Measurements from ENCODE around the gene OR3A3. TPM values are rescaled to one million over a fixed set of nuclear protein-coding genes. Genes with fewer than 3 reads are reported as not detected.
"Not testable (repeated sequence)": the region's sequence is repeated elsewhere in the genome, so short reads cannot be mapped to it uniquely, and the experiment has no call there.

The OR3A3 gene
- total RNA-seq, 2 donors from 2014 or later: not detected

DNA sequence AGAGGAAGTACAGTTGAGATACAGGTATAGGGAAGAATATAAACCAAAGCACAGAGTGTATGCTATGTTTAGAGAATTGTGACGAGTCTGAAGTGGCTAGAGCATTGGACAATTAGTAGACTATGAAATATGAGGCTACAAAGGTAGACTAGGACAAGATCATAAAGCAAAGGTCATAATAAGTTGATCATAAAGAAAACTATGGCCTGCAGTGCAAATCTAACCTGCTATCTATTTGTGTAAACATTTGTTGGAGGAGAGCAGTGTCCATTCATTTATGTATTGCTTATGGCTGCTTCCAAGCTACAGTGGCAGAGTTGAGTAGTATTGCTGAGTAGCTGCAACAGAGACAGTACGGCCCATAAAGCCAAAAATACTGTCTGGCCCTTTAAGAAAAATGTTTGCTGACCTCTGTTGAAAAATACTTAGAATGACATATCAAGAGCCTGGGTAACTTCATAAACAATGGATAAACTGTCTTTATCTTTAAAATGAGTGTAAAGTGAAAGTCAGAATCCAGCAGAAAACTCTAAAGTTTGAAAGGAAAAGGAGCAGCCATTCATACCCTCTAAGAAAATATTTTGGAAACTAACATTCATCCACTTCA is 37.0 kb downstream of the OR3A3 start:
- Histone ChIP-seq H3K27me3 (no peaks in the 10 kb centered on the region), H3K9ac (ENCODE audit: low read depth in 2 of 2, low read length in 2 of 2) (no peak overlapping the region), H3K4me1 (no peaks in the 10 kb centered on the region), H3K36me3 (no peaks in the 10 kb centered on the region), H3K4me3 (no peak overlapping the region), H3K27ac (peak overlapping the region; percentile 2), H3K9me3 (no peaks in the 10 kb centered on the region)
- intact Hi-C loops (cut with DNase I): no loop called here
- DNase-seq: no peak
- TF ChIP-seq, protein P1, sequence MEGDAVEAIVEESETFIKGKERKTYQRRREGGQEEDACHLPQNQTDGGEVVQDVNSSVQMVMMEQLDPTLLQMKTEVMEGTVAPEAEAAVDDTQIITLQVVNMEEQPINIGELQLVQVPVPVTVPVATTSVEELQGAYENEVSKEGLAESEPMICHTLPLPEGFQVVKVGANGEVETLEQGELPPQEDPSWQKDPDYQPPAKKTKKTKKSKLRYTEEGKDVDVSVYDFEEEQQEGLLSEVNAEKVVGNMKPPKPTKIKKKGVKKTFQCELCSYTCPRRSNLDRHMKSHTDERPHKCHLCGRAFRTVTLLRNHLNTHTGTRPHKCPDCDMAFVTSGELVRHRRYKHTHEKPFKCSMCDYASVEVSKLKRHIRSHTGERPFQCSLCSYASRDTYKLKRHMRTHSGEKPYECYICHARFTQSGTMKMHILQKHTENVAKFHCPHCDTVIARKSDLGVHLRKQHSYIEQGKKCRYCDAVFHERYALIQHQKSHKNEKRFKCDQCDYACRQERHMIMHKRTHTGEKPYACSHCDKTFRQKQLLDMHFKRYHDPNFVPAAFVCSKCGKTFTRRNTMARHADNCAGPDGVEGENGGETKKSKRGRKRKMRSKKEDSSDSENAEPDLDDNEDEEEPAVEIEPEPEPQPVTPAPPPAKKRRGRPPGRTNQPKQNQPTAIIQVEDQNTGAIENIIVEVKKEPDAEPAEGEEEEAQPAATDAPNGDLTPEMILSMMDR (IDR thresholded peaks at IDR 0.05): no peak

DNA sequence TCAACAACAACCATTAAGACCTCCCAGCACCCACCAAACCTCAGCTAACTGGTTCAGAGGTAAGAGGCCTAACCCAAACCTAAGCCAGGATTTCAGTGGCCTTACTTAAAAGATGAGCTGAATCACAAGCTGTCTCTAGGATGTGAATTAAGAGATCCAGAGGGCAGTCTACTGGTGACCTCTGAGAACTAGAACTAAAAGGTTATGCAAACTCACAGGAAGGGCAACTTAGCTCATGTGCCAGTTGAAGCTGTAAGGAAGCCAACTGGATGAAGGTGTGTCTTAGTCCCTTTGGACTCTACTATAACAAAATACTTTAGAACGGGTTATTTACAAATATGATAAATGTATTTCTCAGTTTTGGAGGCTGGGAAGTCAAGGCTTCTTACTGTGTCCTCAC is 55.2 kb downstream of the OR3A3 start:
- H3K27me3 ChIP-seq; H3K4me3 ChIP-seq; H3K27ac ChIP-seq; H3K4me1 ChIP-seq; H3K36me3 ChIP-seq; H3K9me3 ChIP-seq; DNase-seq; intact Hi-C loops (cut with DNase I); H3K9ac ChIP-seq (ENCODE audit: low read depth in 2 of 2, low read length in 2 of 2): not testable (repeated sequence)

DNA sequence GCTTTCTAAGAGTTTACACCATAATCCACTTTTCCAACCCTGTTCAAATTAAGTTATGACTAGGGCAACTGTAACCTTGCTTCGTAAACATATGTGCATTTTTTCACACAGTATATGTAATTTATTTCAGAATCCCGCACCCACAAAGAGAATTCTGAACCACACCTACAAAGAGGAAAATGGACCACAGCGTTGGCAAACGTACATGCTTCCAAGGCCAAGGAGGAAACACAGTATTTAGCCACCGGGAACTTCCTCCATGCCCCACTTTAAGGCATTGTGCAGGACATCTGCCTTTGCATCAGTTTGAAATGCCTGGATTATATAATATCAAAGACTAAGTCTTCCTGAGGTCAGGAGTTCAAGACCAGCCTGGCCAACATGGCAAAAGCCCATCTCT is 58.4 kb downstream of the OR3A3 start:
- Histone ChIP-seq H3K36me3 (no peaks in the 10 kb centered on the region), H3K4me1 (no peaks in the 10 kb centered on the region), H3K4me3 (no peak overlapping the region), H3K9ac (ENCODE audit: low read depth in 2 of 2, low read length in 2 of 2) (no peak overlapping the region), H3K27ac (no peak overlapping the region), H3K27me3 (no peaks in the 10 kb centered on the region), H3K9me3 (no peaks in the 10 kb centered on the region)
- DNase-seq: no peak
- intact Hi-C loops (cut with DNase I): no loop called here
- TF ChIP-seq, protein P1 (IDR thresholded peaks at IDR 0.05): no peak

DNA sequence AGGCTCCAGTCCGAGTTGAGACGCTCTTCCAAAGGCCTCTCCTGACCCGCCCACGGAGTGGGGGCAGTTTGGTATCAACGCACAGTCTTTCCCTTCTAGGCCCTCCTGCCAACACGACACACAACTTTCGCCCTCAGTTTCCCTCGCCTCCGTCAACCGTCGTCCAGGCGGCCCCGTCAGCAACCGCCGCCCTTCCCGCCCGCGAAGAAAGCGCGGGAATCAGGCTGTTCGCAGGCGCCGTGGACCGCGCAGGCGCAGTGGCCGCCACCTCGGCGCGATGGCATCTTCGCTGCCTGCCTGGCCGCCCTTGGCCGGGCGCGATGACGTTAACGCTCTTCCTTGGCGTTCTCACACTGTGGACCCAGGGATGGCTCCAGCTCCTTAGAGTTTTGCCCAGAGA is 60.4 kb downstream of the OR3A3 start, which contains the start of gene SPATA22:
Gene SPATA22, minus strand, starts transcription at position 221 of the 400 bp plus-strand sequence. CDS start 2,494 bp downstream, outside the sequence.
- TF ChIP-seq, protein P1 (IDR thresholded peaks at IDR 0.05): no peak
- Histone ChIP-seq H3K4me1 (no peaks in the 10 kb centered on the region), H3K36me3 (no peaks in the 10 kb centered on the region), H3K9ac (ENCODE audit: low read depth in 2 of 2, low read length in 2 of 2) (no peak within 1 kb of the TSS), H3K9me3 (no peaks in the 10 kb centered on the region), H3K4me3 (no peak within 1 kb of the TSS), H3K27me3 (no peaks in the 10 kb centered on the region), H3K27ac (no peak within 1 kb of the TSS)
- no peak for DNase-seq
- intact Hi-C loops (cut with DNase I): no loop called here

DNA sequence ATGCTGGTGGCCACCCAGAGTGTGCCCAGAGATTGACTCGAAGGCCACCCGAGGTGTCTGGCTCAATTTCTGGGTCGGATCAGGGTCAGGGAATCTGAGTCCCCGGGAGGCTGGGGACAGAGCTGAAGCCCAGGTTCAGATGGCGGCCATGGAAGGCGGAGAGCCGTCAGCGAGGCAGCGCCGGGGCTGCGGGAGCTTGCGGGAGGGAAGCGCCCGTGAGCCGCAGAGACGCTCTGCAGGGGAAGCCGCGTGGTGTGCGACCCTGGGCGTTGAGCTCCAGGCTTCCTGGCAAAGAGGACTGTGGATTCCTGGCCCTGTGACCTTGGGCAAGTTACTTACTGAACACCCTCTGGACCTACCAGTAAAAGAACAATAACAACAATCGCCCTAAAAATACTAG is 61.0 kb downstream of the OR3A3 start:
- no peak for DNase-seq
- TF ChIP-seq, protein P1 (IDR thresholded peaks at IDR 0.05): no peak
- Histone ChIP-seq H3K4me1 (no peaks in the 10 kb centered on the region), H3K9ac (ENCODE audit: low read depth in 2 of 2, low read length in 2 of 2) (no peak overlapping the region), H3K36me3 (no peaks in the 10 kb centered on the region), H3K4me3 (no peak overlapping the region), H3K27ac (no peak overlapping the region), H3K9me3 (no peaks in the 10 kb centered on the region), H3K27me3 (no peaks in the 10 kb centered on the region)
- intact Hi-C loops (cut with DNase I): no loop called here

Other genes starting within 250 kb of the OR3A3 start
- not detected for gene OR1A2, start 213.9 kb upstream of the OR3A3 start, total RNA-seq
- not detected for gene OR1A1, start 203.7 kb upstream of the OR3A3 start, total RNA-seq
- not detected for gene OR3A1, start 113.0 kb upstream of the OR3A3 start, total RNA-seq
- not detected for gene OR3A2, start 25.1 kb upstream of the OR3A3 start, total RNA-seq
- not detected for gene OR1E1, start 13.0 kb upstream of the OR3A3 start, total RNA-seq
- gene OR1E2, start 22.5 kb downstream of the OR3A3 start, total RNA-seq: not detected
- not detected for gene SPATA22, start 60.4 kb downstream of the OR3A3 start, total RNA-seq
- gene ASPA, start 64.6 kb downstream of the OR3A3 start, total RNA-seq: 1 to 10 TPM in 1 of 2 donors, under 1 TPM in 1; 0.59 to 2.0 TPM
- gene TRPV3, start 146.4 kb downstream of the OR3A3 start, total RNA-seq: 1 to 10 TPM; 2.3 to 7.4 TPM
- gene TRPV1, start 198.0 kb downstream of the OR3A3 start, total RNA-seq: 1 to 10 TPM; 2.8 to 8.8 TPM
- 10 to 100 TPM; 21.5 to 23.5 TPM for gene SHPK, start 224.9 kb downstream of the OR3A3 start, total RNA-seq
- 1 to 10 TPM; 7.9 to 8.1 TPM for gene CTNS, start 225.4 kb downstream of the OR3A3 start, total RNA-seq

All from colonic mucosa (tissue), 4 donors.